Measurements from ENCODE around the gene SRXN1.

DNA sequence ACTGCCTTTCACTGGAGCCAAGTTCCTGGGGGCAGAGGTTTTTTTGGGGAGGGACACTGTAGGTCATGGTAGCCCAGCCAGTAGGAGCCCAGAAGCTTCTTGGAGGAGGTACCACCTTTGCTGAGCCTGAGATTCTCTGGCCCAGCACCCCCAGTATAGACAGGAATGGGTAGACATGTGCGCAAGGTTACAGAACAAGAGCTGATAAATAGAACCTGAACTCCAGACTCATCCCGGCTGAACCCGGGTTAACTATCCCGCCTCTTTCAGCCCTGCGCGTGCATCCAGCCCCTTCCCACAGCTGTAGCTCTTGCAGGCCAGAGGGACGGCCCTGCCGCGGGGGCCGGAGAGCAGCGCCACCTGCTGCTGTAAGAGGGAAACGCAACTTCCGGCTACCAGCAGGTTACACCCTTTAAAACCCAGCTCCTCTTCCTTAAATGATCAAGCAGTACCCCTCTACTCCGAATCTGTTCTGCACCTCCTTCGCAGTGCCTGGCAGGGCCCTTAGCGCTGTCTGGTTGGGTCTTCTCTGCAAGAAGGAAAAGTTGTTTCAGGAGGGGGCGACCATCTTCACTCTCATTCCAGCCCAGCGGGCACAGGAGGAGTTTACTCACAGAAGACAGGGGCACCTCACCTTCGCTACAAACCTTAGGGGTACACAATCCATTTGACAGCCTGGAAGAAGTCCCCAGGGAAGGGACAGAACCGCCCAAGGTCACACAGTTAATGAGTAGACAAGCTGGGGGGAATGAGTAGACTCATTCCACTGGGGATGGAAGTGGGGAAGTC lies 7.5 kb downstream of the SRXN1 start:
- no peak for TF ChIP-seq POLR2A (IDR thresholded peaks at IDR 0.05; ENCODE audit: low read length)
- TF ChIP-seq GATA1 (IDR thresholded peaks at IDR 0.05; ENCODE audit: low read depth, low read length), result no peak

Measured in erythroblast (primary cell).